HL-60/S4 treated with phorbol 12-myristate 13-acetate at 8.2 ng/mL for 4 days and 3 days (cell line): ENCODE results near the gene CD3G.

Source experiments
- in situ Hi-C: fragments of 300-500 bp; cut with MboI; formaldehyde crosslinking; loops from 2 replicates; pipeline ENCODE4 v1.15.0; 2022; ENCODE audit warnings: low sequenced_read_pairs

CD3G gene

DNA sequence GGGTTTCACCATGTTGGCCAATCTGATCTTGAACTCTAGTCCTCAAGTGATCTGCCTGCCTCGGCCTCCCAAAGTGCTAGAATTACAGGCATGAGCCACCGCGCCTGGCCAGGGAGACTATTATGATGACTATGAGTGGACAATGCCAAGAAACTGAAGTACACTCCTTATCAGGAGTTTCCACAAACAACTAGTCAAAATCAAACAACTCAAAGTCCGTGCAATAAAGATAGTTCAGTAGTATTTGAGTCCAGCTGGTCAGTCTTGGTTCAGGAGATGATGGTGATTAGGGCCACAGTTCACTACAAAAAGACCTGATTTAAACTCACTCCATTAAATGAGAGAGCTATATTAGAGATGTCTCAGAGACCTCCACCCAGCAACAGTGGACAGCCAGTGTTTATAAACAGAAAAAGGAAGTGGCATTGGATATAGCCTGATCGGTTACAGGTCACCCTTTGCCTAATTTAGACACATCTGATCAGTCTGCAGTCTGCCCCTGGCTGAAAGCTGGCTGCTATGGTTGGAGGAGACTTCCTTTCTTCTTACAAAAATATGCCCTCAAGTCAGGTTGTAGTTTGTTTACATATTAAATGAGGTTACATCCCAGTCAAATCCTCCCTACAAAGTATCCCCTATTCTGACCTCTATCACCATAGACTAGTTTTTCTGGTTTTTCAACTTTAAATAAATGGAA, 22.6 kb upstream of the CD3G start:
- in situ Hi-C loops = no loop called here

DNA sequence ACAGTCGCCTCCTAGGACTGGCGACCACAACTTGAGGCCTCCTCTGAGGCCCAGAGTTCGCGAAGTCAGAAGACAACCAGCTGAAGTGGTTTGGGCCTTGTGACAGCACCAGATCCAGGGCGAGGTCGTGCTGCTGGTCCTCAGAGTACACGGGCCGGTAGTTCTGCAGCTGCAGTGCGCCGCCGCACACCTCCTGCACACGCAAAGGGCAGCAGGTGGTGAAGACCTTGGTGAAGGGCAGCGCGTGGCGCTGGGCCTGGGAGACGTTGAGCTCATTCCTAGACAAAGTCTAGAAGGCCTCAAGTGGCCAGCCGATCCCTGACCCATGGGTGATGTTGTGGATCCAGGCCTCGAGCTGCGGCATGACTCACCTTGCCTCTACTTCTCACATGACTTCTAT, 21.4 kb upstream of the CD3G start:
- in situ Hi-C loops = no loop called here

DNA sequence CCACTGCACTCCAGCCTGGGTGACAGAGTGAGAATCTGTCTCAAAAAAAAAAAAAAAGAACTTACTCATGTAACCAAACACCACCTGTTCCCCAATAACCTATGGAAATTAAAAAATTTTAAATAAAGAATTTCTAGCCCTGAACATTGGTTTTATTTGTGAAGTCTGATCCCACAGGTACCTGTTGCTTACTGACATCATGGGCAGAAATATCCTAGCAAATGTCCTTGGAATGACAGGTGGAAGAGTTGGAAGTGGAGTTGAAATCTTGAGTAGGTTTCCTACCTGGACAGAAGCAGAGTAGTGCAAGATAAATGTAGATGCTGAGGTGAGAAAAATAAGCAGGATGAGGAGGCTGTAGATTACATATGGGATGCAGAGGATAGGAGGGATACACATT, 18.9 kb upstream of the CD3G start:
- in situ Hi-C loops = no loop called here

DNA sequence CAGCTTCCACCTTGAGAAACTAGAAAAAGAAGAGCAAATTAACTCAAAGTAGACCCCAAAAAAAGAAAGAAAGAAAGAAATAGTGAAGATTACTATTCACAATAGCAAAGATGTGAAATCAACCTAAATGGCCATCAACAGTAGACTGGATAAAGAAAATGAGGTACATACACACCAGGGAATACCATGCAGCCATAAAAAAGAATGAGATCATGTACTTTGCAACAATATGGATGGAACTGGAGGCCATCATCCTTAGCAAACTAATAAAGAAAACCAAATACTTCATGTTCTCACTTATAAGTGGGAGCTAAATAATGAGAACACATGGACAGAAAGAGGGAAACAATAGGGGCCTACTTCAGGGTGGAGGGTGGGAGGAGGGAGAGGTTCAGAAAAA, 15.4 kb upstream of the CD3G start:
- in situ Hi-C loops = no loop called here

DNA sequence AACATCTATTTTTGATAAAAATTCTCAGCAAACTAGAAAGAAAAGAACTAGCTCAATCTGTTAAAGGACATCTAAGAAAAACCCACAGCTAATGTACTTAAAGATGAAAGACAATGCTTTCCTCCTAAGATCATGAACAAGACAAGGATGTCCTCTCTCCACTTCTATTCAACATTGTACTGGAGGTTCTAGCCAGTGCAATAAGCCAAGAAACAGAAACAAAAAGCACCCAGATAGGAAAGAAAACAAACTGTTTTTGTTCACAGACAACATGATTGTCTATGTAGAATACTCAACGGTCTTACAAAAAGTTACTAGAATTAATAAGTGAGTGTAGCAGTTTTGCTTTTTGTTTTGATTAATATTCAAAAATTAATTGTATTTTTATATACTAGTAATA, 9.4 kb upstream of the CD3G start:
- in situ Hi-C loops = no loop called here

DNA sequence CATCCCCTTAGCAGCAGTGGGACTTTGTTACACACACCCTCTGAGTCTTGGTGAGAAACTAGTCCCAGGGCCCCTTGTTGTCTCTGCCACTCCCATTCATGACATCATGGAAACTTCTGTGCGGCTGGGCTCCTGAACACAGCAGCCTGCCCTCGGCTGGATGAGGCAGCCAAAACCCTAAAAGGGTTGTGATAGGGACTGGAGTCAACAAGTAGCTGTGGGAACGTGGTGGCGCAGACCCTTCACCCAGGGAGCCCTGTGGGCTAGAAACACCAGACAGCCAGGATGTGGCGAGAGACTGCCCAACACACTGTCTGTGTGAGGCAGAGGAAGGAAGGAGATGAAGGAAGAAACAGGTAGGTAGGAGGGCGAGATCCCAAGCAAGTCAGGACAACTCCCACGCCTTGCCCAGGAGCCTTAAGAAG, 5.5 kb upstream of the CD3G start:
- in situ Hi-C loops = no loop called here

DNA sequence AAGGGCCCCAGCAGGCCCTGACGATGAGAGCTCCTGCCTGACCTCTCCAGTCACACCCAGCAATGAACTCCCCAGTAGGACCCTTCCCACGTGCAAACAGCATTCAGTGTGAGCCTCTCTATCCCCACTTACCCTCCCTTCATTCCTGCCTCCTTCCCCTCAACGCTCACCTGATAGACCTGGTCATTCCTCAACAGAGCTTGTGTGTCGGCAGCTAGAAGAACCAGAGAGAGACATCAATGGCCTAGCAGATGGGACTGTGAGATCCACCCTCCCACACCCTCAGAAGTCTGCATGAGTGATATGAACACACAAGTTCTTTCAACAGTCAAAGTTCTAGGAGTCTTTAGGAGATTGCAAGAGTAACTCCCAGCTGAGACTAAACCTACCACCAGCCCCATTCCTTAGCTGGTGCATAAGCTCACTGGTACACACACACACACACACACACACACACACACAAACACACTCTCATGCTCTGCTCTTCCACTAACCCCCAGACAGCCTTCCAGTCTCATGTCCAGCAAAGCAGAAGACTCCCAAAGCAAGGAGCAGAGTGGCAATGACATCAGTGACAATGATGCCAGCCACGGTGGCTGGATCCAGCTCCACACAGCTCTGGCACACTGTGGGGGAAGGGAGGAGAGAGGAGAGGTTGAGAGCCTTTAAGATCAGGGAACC, 4.7 kb upstream of the CD3G start:
- in situ Hi-C loops = no loop called here

DNA sequence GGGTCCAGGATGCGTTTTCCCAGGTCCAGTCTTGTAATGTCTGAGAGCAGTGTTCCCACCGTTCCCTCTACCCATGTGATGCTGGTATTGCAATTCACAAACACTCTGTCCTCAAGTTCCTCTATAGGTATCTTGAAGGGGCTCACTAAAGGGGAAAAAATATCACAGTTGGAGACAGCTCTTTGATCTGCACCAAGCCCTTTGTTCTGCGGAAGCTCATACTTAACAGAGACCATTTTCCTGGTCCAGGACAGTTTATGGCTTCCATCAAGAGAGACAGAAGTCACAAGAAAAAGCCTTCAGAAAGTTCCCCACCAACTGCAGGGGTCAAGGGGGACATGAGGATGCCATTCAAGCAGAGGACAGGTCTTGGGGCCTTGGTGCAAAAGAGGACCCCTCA, 3.7 kb upstream of the CD3G start:
- in situ Hi-C loops = no loop called here

DNA sequence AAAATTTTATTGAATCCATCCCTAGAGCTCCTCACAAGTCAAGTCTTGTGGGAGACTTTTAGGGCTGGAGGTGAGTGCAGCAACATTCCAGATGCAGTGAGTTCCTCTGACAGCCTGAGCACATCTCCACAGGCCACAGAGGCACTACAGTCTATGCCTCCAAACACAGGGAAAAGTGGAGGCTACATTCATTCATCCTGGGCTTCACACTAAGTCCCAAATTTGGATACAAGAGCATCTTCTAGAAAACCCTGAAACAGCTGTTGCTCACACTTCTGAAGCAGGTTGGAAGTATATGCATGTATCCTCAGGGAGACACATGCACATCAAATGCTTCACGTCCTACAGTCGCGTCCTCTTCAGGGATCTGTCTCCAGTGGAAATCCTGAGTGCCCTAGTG, 2.9 kb upstream of the CD3G start:
- in situ Hi-C loops = no loop called here

DNA sequence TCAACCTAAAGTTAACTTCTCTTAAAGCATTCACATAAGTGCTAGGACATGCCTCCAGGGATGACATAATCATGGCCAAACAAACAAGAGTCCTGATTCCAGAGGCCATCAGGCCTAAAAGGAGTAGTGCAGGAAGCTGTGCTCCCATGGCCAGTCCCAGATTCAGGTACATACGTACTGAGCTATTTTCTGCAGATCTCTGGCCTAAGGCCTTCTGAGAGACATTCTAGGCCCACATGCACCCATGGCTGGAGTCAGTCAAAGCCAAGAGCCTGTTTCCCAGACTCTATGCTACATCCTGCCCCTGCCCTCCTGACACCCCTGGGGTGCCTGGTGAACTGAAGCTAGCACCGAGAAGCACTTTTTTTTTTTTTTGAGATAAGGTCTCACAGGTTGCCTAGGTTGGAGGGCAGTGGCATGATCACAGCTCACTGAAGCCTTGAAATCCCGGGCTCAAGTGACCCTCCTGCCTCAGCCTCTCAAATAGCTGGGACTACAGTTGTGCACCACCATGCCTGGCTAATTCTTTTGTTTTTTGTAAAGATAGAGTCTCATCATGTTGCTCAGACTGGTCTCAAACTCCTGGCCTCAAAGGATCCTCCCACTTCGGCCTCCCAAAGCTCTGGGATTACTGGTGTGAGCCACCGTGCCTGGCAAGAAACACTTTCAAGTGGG, 2.2 kb upstream of the CD3G start:
- in situ Hi-C loops = no loop called here

DNA sequence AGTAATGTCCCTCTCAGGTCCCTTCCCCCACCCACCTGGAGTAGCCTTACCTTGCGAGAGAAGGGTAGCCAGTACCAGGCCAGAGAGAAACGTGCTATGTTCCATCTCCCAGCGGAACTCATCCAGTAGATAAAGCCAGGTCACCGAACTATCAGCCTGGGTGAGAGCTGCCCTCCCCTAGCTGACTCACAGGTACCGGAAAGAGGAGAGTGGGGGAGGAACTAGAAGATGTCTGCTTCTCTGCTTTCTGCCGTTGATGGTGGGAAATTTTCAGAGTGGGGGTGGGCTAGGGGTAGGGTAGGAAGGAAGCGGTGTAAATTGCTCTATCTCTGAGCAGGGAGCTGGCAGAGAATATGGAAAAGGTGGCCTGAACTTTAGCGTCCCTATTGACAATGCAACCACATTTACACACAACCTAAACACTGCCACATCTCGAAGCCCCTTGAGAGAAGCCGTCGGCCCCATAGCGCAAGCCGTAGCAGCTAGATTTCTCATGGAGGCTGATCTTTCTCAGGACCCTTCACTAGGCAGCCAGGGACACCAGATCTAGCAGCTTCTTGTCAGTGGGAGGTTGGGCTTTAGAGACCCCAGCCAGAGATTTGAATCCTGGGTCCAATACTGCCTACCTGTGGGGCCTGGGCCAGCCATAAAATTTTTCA, 1.5 kb upstream of the CD3G start, which contains the start of gene CD3D:
Gene CD3D, minus strand, starts transcription at position 203 of the 659 bp plus-strand sequence. Its CDS starts 98 bp downstream, at position 105.
- in situ Hi-C loops = no loop called here

DNA sequence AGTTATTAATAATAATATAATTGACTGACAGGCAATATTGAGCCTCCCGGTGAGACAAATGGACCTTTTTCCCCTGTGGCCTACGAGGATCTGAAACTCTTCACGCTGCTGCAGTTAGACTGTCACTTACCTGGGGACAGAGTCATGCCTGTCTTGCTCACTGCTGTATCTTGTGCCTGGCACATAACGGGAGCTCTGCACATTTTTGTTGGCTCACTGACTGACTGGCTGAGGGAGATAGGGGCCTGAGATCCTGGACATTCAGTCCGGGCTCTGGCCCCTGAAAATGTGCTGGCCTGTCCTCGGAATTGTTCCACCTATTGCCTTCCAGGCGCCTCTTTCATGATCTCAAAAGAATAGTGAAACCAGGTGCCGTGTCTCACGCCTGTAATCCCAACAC, 896 bp upstream of the CD3G start:
- in situ Hi-C loops = no loop called here

DNA sequence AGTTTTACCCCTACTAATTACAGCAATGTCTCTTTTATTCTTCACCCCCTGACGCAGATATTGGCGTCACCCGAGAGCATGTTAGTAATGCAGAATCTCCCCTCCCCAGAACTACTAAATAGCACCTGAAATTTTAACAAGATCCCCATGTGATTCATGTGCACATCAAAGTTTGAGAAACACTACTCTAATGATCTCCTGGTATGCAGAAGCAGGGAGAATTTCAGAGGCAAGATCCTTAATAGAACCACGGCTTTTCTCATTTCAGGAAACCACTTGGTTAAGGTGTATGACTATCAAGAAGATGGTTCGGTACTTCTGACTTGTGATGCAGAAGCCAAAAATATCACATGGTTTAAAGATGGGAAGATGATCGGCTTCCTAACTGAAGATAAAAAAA, 5.3 kb downstream of the CD3G start:
- in situ Hi-C loops = no loop called here

DNA sequence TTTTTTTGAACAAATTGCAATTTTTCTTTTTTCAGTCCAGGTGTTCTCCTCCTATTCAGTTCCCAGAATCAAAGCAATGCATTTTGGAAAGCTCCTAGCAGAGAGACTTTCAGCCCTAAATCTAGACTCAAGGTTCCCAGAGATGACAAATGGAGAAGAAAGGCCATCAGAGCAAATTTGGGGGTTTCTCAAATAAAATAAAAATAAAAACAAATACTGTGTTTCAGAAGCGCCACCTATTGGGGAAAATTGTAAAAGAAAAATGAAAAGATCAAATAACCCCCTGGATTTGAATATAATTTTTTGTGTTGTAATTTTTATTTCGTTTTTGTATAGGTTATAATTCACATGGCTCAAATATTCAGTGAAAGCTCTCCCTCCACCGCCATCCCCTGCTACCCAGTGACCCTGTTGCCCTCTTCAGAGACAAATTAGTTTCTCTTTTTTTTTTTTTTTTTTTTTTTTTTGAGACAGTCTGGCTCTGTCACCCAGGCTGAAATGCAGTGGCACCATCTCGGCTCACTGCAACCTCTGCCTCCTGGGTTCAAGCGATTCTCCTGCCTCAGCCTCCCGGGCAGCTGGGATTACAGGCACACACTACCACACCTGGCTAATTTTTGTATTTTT, 9.1 kb downstream of the CD3G start:
- in situ Hi-C loops = loop anchor here (10.0 kb wide), 2 partner anchors 48 to 158 kb away; partner anchors contain the start of gene CD3E

DNA sequence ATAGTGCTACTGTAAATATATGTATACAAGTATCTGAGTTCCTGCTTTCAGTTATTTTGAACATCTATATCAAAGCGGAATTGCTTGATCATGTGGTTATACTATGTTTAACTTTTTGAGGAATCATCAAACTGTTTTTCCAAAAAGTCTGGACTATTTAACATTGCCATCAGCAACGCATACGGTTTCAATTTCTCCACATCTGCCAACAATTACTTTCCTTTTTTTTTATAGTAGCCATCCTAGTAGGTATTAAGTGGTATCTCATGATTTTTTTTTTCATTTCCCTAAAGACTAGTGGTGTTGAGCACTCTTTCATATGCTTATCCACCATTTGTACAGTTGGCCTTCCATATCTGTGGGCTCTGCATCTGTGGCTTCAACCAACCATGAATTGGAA, 13.9 kb downstream of the CD3G start:
- in situ Hi-C loops = loop anchor here (10.0 kb wide), 2 partner anchors 53 to 163 kb away; partner anchors contain the start of gene CD3E

DNA sequence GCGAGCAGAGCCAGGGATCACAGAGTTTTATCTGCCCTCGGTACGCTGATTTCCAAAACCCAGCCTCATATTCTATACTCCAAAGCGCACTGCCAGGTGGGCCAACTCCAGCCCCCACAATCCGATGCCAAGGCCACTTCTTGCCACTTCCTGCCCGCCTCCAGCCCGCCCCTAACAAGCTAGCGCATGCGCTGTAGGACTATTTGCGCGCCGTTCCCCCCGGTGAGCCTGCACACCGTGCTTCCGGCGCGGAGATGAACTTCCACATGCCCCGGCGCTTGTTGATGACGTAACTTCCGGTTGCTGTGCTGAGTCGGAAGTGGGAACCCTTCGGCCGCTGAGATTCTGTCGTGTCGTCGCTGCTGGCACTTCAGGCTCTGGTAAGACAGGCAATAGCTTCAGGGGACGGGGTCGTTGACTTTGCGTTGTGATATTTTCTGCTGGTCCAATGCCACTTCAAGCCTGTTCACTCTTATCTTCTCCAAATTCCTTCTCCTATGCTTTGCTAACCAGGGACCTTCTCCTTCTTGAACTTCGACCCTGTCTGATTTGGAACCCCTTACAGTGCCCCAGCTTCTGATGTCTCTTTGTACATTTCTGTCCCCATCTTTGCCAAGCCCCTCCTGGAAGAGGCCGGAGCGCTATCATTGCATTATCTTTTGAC, 15.3 kb downstream of the CD3G start, which contains the start of gene UBE4A:
Gene UBE4A, plus strand, starts transcription at position 306 of the 664 bp plus-strand sequence. CDS start 5,481 bp downstream, outside the sequence.
- in situ Hi-C loops = loop anchor here (10.0 kb wide), 2 partner anchors 55 to 165 kb away; partner anchors contain the start of gene CD3E

DNA sequence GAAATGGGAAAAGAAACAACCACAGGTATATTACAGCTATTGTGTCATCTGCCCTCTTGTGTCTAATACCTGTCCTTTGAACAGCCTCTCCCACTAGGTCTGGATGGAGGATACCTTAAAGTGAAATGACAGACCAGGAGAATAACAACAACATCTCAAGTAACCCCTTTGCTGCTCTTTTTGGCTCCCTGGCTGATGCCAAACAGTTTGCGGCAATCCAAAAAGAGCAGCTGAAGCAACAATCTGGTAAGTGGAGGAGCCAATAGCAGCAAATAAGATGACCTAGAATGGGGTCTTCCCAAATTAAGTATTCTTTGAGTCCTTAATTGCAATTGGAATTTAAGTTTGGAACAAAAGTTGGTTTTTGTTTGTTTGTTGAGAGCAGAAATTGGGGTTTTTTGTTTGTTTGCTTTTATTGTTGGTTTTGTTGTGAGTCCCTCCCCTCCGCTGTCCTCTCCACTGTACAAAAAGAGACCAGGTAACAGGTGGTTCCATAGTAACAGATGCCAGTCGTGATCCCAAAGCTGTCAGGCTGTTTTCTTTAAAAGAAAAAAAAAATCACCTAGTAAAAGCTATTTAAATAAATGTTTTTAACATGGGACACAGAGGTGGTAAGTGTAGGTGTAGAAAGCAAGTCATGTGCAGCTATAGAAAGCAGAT, 20.9 kb downstream of the CD3G start:
- in situ Hi-C loops = no loop called here

DNA sequence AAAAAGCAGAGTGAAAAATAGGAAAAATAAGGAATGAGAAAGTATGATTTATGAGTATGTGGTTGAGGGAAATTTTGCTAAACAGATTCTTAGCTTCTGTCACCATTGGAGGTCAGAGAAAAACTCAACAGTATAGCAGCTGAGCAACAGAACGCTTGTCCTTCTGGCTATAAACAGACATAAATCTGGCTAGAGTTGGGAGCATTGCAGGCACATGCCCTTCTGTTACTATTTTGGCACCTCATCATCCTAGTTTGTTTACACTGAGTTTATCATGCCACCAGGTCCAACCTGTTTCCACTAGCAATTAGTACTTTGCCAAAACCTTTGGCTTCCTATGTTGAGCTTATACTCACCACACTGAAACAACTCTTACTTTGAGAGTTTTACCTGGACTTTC, 22.1 kb downstream of the CD3G start:
- in situ Hi-C loops = no loop called here

DNA sequence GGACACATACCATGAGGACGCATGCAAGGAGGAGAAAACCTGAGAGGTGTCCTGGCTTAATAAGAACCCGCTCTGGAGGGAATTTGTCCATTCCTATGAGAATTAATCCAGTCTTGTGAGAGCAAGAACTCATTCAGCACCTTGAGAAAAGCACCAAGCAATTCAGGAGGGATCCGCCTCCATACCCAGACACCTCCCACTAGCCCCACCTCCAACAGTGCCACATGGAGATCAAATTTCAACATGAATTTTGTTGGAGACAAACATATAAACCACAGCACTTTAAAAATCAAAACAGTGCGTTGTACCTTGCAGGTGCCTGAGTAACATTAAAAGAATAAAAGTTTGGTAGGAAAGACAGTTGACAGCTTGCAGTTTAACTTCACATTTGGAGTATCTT, 26.6 kb downstream of the CD3G start:
- in situ Hi-C loops = loop anchor here (10.0 kb wide), 1 partner anchor 134 kb away; no protein-coding TSS in a partner anchor
